Stomach (tissue), 4 donors: ENCODE results near the gene OS9.

Source experiments
- CTCF ChIP-seq, 7 experiments: fragments of 450-650 bp in 4 of 7; fragments of 200-600 bp in 3 of 7; sonication (generic) in 3 of 7; IDR thresholded peaks; one replicate each; pipeline ENCODE4 v1.5.1; 2016 to 2019; ENCODE audit warnings: antibody characterized with exemption in 7 of 7, control low read depth in 2 of 7, mild to moderate bottlenecking in 1 of 7
- EP300 ChIP-seq: sonication (generic); formaldehyde crosslinking; IDR thresholded peaks from one replicate; pipeline ENCODE4 v1.6.1; 2017; ENCODE audit warnings: antibody characterized with exemption
- POLR2A ChIP-seq, 4 donors: fragments of 450-650 bp; IDR thresholded peaks; one replicate each; pipeline ENCODE4 v1.6.1; 2016; ENCODE audit warnings: antibody characterized with exemption in 4 of 4, control low read depth in 2 of 4, mild to moderate bottlenecking in 1 of 4, moderate library complexity in 1 of 4
- POLR2AphosphoS5 ChIP-seq, 3 donors: sonication (generic); formaldehyde crosslinking; IDR thresholded peaks; one replicate each; pipeline ENCODE4 v1.6.1; 2016; ENCODE audit warnings: antibody characterized with exemption in 3 of 3

DNA sequence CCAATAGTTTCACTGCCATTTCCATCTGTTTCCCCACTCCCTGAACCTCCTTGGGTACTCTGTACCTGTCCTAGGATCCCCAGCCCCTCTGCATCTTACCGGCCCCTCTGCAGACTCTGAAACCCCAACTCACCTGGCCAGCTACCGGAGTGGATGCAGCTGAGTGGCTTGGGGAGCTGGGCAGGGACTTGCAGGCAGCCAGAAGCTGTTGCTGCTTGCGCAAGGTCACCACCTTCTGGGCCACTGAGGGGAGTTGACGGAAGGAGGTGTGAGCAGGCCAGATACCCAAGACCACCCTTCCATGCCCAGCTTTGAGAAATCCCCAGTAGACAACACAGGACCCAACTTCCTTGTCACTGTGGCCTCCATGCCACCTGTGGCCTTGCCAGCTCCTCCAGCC, 38.3 kb downstream of the OS9 start:
- TF ChIP-seq CTCF (IDR thresholded peaks at IDR 0.05) (no peak), EP300 (no peak), POLR2AphosphoS5 (IDR thresholded peaks at IDR 0.05) (no peak), POLR2A (IDR thresholded peaks at IDR 0.05) (no peak)
